Stimulated activated naive CD4-positive, alpha-beta T cell treated with Interleukin-2 at 50 U/mL for 16 hours (primary cell): Measurements from ENCODE around the gene BABAM2.
"Not testable (repeated sequence)": the region's sequence is repeated elsewhere in the genome, so short reads cannot be mapped to it uniquely, and the experiment has no call there.

Experiments used
- DNase-seq: peaks from one replicate; lab custom pipeline; 2025; lab: John Stamatoyannopoulos, UW

The BABAM2 gene

GRCh38 chr2:28074137-28074536 is 183.6 kb downstream of the BABAM2 start:
- DNase-seq = no peak

DNA sequence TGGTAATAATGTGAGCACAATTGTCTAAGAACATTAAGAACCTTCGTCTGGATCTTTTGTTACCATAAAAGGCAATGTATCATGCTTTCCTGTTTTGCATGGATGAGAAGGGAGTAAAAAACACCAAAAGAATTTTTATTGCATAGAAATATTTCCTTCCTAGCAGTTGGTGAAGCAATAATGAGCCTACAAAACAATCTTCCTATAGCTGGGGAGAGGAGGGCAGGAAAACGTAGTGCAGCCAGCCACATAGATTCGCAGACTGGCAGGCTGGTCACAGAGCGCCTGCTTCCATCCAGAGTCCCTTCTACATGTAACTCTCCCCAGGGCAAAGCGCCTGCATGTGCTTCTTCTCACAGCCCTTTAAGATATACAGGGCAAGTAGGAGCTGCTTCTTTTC is 190.4 kb downstream of the BABAM2 start:
- no peak for DNase-seq

DNA sequence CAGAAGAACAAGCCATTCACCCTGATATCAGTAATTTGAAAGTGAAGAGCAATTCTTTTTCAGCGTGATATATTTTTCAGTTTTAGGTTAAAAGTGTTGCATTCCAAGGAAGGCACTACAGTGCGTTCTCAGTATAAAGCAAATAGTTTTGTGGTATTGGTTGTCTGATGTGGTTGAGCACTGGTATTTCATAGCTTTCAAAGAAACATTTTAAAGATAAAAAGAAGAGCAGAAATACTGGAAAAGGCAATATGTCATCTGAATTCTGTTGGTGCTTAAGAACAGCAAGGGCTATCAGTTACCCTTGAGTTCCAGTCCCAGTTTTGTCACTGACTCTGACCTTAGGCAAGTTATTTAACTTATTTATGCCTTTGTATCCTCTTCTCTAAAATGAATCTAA is 191.6 kb downstream of the BABAM2 start:
- DNase-seq = no peak

DNA sequence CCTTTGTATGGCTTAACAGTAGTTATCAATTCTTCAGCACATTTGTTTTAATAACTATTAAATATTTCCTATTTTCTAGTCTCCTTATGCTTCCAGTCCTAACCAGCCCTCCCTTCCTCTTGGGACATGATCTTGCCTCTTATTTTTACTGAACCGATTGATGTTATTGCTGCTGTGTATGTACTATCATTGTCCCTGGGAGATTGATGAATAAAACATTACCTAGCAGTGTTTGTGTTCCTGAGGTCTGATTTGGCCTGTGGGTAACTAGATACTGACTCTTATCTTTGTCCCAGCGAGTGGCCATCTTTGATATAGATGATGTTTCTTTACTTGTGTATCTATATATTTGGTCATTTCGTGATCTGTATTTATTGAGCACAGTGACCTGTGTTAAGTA is 192.9 kb downstream of the BABAM2 start:
- no peak for DNase-seq

GRCh38 chr2:28084564-28084963 is 194.0 kb downstream of the BABAM2 start:
- DNase-seq = no peak

DNA sequence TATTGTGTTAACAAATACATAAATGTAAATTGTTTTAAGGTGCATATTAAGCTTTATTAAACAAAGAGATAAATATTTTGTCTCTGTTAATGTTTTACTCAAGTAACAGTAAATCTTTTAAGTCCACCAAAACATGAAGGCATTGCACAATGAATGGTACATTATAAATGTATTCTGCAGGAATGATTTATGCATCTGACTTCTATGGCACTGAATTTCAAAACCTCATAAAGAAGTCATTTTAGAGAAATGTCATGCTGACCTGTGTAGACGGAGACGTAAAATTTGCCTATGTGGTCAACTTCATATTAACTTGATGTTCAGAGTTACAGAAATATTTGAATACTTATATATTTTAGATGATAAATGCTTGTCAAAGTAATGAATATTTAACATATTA is 194.7 kb downstream of the BABAM2 start:
- no peak for DNase-seq

- no peak for DNase-seq
Measured at GRCh38 chr2:28086611-28087010, 196.1 kb downstream of the BABAM2 start.

GRCh38 chr2:28088970-28089369 is 198.4 kb downstream of the BABAM2 start:
- DNase-seq = no peak

- DNase-seq = no peak
Measured at GRCh38 chr2:28089486-28089885, 199.0 kb downstream of the BABAM2 start.

DNA sequence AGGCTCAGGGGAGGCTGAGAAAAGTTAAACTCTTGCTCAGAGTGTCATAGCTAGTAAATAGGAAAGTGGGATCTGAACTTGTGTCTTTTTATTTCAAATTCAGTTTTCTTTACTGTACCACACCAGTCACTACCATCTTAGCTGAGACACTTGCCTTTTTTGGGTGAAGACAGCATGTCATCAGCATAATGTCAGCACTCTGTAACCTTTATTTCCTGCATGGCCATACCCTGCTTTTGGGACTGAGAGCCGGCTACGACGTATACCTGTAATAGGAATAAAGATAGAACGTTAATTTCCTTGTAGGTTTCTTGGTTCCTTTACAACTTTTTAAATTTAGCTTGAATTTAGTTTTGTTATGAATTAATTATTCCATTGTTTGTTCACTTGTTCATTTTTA is 202.8 kb downstream of the BABAM2 start:
- DNase-seq = no peak

GRCh38 chr2:28093768-28094167 is 203.2 kb downstream of the BABAM2 start:
- no peak for DNase-seq

GRCh38 chr2:28094739-28095138 is 204.2 kb downstream of the BABAM2 start:
- DNase-seq = no peak

- no peak for DNase-seq
Measured at GRCh38 chr2:28095622-28096021, 205.1 kb downstream of the BABAM2 start.

DNA sequence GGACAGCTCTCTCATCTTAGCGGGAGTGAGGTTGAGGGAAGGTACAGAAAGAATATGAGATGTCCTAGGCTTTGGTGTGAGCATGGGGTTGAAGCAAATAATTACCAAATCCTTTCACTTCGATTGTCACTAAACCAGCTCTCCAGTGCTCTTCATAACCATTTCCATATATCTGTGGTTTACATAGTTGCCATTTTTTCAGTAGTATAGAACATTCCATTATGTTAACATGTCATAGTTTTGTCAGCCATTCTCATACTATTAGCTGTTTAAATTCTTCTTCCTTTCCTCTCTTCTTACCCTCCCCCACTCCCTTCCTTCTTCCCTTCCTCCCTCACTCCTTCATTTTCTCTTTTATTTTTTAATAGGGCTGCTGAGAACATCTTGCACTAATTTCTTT is 205.9 kb downstream of the BABAM2 start:
- DNase-seq = no peak

DNA sequence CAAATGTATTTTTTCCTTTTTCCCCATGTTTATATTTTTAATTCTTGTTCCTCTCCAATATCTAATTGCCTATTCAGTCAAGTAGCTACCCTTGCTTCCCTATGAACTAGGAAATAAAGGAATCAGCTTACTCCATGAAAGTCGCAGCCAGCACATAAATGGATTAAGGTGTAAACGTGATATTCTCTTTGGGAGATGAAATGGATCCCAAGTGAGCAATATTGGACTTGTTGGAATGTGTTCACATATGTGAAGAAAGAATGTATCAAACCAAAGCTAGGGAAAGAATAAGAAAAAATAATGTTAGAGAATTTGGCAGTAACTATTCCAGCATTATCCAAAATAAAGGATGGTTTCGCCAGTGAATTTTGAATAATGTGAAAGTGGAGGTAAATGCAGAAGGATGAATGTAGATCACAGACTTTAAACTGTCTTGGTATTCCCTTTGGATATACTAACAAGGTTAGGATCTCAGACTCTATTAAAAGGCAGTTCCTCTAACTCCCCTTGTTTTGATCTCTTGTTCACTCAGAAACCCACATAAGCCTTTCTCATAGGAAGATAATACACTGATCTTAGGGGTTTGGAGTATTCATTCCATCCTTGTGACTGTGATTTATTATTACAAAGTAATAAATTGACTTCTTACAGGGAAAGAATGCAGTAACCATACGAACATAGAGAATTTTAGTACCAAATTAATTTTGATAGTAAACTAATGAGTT is 208.1 kb downstream of the BABAM2 start:
- no peak for DNase-seq

DNA sequence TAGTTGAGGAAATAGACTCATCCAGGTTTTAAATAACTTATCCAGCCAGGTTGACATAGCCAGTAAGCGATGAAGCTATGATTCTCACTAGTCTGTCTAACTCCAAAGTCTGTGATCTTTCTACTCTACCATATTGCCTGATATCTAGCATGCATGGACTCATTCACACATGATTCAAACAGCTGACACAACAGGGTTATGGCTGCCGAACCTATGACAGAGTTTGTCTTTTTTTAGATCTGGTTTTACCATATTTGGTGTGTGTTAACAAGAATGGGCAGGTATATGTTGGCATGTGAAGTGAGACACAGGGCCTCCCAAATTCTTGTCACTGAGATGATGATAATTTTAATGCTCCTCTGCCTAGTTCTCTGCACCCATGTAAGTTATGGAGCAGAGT is 210.6 kb downstream of the BABAM2 start:
- no peak for DNase-seq

DNA sequence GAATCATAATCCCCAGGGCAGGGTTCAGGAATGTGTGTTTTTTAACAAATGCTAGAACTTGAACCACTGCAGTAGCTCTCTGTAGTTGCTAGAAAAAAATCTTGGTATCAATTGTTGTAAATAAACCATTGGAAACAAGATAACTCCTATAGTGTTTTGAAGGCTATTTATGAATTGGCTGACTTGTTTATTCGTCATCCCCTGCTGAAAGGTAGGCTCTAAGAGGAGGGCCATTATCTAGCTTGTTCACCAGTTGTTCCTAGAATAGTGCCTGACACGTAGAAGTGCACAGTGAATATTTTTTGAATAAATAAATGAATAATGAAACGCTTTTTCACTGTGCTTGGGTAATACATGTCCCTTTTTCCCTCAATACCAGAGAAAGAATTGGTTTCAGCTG is 211.4 kb downstream of the BABAM2 start:
- DNase-seq = no peak

DNA sequence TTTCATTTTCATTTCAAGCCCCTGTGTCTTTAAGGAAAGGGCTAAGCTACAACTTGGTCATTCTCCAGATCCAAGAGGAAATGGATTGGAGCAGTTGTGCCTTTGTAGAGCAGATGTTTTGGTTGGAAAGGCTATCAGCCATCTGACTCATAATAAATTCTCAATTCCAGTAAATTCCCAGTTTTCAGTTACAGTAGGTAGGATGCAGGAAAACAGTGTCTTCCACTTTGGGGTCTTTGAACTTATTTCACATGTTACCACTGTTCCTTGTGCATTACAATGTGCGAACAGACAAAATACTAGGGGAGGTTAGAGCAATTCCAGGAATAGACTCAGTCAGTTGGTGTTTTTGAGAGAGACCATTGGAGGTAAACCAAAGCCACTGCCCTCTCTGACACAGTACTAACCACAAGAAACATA is 211.9 kb downstream of the BABAM2 start:
- DNase-seq = no peak

DNA sequence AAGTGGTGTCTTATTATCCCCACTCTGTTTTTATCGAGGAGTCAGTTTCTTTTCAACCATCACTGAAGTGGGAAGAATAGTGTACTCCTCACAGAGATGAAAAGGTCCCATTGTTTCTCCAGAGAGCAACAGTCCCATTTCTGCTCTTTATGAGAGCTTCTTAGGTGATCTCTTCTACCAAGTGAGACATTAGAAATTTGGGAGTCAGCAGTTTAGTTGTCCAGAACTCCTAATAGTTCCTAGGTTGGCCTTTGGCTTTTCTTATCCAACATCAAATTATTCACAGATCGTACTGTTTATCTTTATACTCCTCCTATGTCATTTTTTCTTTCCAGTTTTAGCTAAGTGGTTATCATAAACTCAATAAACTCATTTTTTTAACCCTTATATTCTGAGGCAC is 213.1 kb downstream of the BABAM2 start:
- DNase-seq = no peak

- no peak for DNase-seq
Measured at GRCh38 chr2:28108143-28108542, 217.6 kb downstream of the BABAM2 start.

DNA sequence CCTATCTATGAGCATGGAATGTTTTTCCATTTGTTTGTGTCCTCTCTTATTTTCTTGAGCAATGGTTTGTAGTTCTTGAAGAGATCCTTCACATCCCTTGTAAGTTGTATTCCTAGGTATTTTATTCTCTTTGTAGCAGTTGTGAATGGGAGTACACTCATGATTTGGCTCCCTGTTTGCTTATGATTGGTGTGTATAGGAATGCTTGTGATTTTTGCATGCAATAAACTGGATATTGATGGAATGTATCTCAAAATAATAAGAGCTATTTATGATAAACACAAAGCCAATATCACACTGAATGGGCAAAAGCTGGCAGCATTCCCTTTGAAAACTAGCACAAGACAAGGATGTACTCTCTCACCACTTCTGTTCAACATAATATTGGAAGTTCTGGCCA is 223.2 kb downstream of the BABAM2 start:
- DNase-seq = not testable (repeated sequence)

DNA sequence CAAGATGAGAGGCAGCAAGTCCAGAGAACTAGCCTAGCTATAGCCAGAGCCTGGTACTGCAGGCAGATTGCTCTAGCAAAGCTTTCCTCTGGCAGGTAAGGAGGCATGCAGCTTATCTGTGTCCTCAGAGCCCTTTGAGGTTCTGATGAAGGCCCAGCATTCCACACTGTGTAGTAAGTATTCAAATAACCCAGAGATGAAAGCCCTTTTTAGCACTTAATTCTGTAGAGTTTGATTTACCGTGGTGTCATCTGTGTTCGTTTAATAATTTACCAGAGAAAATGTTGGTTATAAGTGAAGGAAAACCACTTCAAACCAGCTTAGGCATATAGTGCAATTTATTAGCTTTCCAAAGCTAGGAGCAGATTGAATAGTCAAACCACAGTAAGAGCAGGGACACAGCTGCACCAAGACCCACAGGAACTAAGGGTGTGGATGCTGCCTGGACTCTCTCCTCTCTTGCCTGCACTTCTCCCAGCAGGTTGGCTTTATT is 226.6 kb downstream of the BABAM2 start:
- DNase-seq = no peak

DNA sequence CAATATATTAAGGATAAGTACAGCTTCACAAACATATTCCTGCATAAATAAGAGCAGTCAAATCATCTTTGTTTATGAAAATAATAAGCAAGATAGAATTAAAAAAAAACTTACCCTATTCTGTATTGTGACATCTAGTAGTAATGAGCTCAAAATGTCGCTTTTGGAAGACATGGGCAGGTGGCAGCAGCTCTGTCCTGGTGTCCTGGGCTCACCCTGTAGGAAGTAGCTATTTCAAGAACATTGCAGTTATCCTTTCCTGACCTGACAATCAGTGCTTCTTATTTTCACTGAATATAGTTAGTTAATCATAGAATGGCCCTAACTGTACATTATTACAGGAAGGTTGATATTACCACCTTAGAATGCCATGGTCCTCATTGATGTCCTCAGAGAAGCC is 229.1 kb downstream of the BABAM2 start:
- no peak for DNase-seq

DNA sequence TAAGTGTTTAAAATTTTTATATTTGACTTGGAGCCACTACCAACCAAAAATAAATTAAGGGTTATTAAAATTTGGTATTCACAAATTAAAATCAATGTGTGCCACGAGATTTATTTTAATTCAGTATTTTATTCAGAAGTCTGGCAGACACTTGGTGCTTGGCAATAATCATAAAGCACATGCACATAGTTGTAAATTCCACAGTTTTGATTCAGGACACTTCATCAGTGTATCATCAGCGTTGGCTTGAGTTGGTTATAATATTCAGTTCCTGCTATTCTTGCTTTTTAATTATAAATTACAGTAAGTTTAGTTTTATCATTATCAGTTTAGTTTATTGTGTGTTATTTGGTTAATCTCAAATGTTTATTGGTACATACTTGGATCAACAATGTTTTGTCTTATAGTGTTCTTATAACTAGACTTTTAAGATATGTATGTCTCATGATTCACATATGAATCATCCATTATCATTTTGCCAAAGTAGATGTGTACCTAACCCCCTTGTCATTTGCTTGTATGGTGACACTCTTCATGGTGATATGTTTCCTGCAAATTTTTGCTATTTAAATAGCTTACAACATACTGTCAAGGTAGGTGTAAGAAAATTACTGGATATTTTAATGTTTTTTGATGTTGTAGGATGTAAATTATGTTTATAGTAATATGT is 237.9 kb downstream of the BABAM2 start:
- no peak for DNase-seq
